HK-2 (cell line): ENCODE results near the gene OARD1.

Experiments
- DNase-seq: peaks from one replicate; pipeline ENCODE4 v3.0.0-alpha.2; 2018; ENCODE audit not compliant: unreplicated experiment

OARD1 gene

DNA sequence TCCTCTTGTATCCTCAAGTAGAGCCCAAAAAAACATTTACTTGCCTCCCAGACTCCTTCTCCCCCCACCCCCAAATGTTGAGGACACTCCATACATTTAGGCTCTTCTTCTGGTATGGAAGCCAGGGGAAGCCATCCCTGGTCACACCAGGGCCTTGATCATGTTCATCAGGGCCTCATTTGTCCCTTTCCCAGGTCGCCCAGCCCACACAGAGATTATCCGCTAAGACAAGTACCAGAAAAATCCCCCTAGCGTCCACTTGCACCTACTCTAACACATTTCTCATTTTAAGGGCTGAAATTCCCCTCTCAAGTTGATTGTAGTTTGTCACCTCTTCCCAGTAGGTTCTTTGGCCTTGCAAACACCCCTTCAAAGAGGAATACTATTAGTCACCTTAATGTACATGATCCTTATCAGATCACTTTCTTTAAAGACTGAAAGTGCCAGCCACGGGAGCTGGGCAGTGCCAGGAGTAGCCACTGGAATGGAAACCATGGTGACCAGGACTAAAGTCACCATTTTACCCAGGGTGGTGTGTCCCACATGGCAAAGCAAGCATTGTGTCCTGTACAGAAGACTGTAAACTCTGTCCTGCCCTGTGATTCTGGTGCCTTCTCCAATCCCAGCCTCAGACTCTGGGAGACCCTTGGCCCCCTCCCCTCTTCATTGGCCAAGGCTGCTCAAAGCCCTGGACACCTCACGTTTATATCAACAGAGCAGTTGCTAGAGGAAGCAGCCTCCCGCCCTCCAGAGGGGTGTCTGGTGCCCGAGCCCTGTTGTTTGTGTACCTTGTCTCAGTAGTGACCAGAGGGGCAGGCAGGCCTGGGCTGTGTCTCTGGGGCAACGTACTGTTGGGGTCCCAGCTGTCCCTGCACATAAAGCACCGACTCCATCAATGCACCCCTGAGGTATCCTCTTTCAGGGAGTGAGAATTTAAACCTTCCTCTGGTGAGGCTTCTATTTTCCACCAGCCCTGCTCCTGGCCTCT lies 24.1 kb downstream of the OARD1 start:
- no peak for DNase-seq

DNA sequence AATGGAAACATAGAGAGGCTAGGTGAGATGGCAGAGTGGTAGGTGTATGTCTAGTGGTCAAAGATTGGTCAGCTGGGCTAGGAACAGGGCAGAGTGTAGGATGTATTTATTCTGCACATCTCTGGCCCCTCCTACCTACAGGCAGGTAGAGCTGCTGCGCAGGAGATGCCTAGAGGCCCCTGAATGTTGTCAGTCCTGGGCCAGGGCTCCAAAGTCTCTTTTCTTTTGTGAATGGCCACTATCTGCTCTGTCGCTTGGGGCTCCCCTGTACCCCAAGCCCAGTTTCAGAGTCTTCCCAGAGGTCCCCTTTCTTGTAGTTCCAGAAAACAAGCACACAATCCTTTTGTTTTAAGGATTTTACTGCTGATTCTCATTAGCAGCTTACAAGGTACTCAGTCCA lies 24.9 kb downstream of the OARD1 start:
- DNase-seq, result no peak

DNA sequence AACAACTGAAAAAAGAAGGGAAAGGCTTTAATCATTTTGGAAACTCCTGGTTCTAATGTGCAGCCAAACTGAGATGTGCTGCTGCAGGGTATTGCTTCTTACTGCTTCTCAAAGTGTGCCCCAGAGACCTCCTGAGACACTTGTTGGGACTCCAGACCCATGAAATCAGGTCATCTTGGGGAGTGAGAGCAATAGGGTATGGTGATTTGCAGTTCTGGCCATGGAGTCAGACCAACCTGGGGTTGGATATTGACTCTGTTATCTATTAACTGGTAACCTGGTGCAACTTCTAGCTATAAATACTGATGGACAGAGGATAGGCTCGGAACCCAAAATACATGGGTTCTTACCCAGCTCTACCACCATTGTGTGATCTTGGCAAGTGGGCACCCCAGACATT lies 26.1 kb downstream of the OARD1 start:
- no peak for DNase-seq

DNA sequence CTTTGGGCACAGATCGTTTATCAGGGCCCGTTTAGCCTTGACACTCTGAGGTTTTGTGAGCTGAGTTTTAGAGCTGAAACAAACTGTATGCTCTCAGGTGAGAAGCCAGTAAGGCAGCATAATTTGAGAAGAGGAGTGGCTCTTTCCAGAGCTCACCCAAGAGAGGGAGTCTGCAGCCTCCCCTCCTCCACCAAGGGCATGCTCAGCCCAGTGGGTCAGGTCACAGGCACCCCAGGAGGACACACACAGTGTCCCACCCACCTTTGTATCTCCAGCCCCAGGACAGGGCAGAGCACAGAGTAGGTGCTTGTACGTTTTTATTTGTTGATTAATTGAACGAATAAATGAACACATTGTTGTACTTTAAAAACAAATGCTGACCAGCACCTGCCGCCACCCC lies 26.5 kb downstream of the OARD1 start:
- DNase-seq, result no peak

DNA sequence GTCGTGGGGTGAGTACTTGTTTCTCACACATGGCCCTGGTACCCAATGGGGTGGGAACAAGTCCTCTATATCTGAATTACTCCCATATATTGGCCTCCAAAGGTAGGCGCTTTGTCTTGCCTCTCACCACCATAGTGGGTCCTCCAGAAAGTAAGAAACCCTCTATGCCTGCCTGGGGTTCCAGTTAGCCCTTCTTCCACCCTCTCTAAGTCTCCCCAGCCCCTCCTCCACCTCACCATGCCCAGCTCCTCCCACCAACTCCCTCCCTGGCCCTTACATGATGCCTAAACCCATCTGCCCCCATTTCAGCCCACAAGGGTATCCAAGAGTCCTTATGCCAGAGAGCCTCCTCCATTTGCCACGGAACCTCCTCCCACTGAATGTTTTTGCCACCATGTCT lies 29.0 kb downstream of the OARD1 start:
- no peak for DNase-seq

DNA sequence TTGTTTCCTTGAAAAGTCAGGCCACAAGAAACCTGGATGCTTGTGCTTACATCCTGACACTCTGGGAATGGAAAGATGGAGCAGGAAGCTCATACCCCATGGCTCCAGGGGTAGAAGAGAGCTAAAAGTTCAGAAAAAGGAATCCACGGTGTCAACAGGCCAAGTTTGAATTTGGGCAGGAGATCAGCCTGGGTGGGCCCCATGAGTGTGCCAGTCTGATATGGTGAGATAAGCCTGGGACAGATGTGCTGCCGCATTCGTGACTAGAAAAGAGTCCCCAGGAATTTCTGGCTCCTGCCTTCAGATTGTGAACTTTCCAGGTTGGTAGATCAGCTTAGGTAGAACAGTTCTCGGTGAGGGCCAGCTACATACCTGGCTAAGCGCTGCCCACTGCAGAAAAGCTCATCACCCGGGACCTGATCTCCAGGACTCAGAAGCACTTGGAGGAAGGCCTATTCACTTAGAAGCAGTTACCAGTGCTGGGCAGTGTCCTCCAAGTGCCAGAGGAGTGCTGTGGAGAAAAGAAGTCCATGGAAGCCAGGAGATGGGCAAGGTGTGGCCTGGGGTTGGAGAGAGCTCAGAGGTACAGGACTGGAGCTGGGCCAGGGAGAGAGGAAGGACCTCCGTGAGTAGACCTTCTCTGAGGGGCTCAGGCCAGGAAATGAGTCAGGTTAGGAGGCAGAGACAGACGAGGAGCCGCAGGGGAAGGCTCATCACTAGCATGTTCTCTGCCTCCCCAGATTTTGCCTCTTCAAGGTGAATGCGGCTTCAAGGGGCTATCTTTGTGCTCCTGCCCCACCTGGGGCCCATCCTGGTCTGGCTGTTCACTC lies 29.7 kb downstream of the OARD1 start, which contains the start of gene TSPO2:
TSPO2 (plus strand) TSS at position 242 of the 830 bp plus-strand sequence; CDS start at position 761, 519 bp downstream.
- no peak for DNase-seq

DNA sequence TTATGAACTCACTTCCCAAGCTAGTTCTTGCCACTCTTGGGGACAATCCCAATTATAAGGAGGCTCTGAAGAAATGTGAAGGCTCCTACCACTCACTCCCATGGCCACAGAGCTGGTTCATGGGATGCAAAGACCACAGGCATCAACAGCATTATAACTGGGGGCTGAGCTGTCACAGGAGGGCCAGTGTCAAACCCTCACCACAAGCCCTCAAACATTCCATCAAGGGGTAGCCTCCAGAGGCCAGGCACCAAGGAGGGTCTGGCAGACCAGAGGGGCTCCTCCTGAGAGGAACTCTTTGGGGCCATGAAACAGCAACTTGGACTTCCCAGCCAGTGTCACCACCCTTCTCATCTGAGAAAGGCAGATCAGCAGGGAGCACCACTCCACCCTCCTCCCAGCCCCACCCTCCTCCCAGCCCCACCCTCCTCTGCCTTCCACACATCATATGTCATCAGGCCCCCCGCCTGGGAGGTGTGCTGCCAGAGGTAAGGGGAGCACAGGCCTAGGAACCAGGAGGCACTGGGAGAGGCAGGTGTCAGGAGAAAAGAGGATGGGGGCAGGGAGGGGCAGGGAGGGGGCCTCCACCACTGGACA lies 31.1 kb downstream of the OARD1 start:
- no peak for DNase-seq

DNA sequence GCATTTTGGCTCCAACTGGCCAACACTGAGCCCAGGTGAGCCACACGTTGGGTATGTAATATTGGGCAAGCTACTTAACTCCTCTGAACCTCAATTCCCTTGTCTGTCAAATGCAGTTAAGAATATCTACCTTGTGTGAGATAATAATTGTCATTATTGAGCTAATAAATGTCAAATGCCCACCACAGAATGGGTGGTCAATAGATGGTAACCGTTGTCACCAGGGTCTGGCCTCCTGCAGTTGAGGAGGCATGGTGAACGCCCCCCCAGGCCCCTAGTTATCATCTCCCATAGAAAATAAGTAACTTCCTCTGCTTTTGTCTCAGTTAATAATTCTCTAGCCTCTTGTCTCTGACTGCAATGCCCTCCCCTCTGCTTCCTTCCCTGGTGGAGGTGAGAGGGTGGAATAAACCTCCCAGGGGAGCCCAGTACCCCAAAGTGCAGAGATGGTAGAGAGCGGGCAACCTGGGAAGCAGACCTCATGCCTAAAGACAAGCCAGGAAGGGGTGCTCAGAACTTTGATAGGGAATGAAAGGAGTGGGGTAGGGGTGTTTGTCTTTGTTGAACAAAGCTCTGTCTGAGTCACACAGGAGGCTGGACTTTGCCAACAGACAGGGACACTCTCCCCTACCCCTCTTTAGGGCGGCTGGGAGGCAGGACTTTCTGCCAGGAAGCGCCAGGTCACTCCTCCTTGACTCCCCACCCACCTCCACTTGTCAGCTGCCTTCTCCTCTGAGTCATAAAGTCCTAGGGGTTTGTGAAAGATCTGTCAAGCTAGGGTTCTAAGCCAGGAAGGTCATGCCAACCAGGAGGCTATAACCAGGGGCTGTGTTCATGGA lies 31.8 kb downstream of the OARD1 start:
- peak; percentile 88 for DNase-seq

DNA sequence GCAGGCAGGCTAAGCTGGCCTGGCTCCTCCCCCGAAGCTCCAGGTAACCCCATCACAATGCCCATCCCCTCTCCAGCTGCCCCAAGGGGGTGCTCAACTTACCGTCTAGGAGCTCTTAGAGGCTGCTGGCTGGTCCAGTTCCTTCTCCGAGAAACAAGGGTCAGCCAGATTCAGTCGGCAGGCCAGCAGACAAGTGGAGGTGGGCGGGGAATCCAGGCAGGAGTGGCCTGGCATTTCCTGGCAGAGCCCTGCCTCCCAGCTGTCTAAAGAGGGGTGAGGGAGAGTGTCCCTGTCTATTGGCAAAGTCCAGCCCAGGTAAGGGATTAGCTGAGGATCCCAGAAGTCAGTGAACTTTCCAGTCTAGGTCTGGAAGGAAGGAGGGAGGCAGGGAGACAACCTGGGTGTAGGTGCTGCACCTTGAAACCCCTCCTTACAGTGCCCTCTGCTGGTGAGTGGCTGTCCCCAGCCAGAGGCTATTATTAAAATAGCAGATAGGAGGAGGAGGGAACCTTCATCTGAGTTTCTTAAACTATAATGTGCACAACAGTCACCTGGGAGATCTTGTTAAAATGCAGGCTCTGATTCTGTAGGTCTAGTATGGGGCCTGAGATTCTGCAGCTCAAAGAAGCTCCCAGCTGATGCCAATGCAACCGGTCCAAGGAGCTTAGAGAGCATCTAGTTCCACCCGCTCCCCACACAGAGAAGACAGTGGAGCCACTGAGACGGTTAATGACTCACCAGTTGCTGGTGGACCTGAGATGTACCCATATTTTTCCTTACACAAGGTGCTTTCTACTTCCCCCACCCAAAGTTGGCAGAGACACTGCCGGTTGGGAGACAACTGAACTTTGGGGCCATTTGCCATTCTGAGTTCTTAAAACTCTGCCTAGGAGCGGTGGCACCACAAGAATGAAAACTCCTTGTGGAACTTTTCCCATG lies 32.8 kb downstream of the OARD1 start, which contains the start of gene UNC5CL:
UNC5CL (minus strand) TSS at position 162 of the 939 bp plus-strand sequence. CDS start 4,147 bp downstream, outside the sequence.
- peak; percentile 79 for DNase-seq

DNA sequence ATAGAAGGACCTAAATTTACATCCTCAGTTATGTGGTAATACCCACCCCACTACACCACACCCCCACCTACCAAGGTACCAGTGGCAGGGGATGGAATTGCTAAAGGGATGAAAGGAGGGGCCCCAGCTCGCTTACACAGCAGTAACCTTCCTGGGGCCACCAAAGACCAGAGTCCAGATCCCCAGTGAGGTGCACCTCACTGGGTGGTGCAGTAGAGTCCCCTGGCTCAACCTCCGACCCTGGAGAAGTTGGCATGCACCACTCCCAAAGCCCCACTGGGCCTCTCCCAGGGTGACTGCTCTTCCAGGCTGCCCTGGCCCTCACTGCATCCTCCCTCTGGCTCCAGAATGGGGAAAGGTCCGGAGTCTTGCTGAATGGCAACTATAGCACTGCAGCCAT lies 34.0 kb downstream of the OARD1 start:
- DNase-seq, result no peak

DNA sequence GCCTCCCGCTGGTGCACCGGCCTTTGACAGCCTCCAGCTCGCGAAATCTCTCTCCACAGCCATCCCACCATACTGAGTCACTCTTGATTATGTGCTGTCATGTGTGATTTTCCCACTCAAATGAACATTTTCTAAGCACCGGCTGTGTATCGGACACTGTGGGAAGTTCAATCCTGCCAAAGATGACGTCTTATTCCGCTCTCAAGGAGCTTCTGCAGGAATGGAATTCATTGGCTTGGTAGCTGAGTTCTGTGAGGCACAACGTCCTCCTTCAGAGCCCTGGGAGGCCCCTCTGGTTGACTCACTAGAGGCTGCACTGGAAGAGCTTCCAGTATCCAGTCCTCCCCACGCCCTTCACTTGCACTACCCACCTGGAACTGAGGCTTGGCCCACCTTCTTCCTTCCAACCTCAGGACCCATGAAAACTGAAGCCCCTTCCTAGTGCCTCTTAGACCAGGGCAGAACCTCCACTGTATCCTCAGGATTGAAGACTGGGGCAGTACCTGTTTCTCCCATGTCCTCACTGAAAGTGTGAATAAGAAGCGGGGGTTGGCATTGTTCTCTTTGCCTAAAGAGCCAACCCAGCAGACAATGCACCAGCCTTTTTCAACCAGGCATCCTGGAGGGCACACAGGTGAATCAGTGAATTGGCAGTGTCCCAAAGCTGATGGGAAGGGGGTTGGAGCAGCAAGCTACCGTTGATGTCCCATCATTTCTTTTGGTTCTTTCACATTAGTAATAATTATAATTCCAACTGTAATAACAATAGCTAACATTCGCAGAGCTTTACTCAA lies 34.9 kb downstream of the OARD1 start:
- DNase-seq, result no peak

DNA sequence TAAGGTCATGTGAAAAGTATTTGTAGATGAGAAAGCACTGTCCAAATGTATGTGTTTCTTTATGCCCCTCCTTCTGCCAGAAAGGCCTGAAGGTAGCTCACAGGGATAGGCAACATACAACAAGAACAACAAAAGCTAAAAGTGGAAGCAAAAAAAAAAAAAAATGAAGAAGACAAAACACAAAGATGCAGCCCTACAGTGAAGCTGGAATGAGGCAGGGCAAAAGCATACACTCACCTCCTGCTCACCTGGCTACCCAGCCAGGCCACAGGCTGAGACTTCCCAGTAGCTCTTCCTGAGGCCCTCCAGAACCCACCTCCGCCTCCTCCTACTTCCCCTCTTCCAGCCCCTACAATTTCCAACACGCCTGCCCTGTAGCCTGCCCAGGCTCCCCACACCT lies 35.6 kb downstream of the OARD1 start:
- DNase-seq, result no peak

DNA sequence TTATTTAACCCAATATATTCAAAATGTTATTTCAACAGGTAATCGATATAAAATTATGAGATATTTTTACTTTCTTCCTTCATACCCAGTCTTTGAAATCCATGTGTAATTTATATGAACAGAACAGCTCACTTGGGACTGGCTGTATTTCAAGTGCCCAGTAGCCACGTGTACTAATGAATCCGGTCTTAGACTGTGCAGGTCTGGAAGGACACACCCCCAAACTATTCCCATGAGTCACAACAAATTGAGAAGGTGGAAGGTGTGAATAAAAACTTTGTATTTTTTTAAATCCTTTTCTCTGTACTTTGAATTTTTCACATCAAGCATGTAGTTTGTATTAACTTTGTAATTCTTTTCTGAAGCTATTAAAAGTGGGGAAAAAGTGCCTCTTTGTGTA lies 36.0 kb downstream of the OARD1 start:
- DNase-seq, result no peak

DNA sequence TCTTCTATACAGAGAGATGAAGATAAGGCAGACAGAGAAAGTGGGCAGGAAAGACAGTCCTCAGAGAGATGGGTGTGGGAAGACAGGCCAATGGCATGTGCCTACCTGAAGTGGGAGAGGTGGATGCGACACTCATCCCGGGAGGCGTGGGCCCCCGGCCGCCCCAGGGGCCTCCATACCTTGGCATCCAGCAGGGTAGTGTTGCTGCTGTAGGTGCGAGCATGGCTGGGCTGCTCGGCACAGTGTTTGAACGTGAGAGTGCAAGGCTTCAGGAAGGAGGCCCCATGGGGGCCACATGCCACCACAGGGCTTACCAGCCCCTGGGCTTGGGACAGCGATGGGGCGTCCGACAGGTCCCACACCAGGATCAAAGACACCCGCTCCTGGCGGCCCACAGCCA lies 38.4 kb downstream of the OARD1 start:
- no peak for DNase-seq

DNA sequence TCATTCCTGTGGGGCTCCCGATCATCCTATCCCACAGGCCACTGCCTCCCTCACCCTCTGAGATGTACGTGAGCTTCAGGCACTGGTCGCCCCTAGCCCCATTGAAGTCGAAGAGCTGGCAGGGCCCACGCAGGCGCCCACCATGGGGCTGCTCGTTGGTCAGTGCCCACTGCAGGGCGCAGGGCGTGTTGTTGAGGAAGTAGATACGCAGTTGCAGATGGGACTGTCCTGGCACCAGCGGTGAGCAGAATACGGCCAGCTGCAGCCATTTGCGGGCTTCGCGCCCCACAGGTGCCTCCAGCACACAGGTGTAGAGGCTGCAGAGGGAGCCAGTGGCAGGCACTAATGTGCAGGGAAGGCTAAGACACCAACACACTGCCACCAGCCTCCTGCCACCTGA lies 39.3 kb downstream of the OARD1 start:
- DNase-seq, result no peak

DNA sequence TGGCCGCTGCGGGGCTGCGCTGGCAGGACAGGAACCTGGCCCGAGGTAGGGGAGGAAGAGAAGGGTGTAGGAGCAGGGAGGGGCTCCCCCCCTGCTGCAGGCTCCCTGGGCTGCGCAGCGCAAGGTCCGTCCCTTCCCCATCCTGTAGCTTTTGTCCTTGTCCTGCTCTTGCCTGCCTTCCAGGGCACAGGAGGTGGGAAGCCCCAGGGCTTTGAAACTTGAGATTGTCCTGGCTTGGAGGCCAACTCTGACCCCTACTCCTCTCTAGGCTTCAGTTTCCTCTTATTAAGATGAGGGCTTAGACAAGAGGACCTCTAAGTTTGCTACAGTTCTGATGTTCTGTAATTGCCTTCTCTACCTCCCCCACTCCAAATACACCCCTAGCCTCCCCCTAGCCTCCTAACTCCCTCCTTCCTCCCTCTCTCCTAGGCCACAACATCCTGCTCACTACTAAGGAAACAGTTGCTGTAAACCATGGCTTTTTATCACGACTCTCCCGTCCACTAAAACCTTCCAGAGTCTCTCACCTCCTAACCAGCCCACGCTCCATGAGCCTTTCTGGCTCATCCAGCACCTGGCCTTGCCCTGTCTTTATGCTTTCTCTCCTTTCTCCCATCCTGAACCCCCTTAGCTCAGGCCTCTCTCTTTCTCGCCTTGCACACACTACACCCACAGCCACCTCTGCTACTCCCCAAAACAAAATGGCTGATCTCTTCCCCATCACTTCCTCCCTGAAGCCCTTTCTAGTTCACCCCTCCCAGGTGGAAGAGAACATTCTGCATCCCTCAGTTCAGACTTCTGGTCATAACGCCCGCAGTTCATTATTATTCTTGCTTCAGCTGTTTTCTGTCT lies 43.4 kb downstream of the OARD1 start:
- no peak for DNase-seq

DNA sequence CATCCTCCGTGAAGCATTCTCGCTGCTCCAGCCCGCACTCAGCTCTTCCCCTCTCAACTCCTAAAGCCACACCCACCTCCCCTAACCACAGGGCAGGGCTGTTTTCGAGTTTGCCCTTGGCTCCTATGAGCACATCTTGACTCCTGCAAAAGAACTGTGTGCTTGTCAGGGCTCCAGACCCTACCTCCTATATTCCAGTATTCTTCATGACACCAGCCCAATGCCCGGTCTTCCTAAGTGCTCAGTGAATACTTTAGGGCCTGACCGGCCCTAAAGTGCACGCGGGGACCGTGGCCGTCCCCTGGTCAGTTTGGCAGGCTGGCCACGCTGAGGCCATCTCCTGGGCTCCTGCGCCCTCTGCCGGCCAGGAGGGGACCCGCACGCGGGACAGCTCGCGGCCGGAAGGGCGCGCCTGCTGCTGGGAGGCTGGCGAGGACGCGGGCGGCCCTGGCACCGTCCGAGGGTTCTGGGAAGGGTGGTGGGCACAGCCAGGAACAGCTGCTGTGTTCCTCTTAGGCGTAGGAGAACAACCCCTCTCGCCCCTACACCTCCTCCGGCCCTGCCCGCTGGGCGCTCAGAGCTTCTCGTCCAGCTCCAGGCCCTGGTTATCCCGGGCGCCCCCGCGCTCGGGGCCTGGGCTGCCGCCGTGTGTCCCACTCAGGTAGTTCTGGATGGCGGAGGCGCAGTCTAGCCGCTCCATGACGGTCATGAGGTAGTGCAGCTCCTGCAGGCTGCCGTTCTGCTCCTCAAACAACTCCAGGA lies 44.2 kb downstream of the OARD1 start:
- DNase-seq, result no peak

DNA sequence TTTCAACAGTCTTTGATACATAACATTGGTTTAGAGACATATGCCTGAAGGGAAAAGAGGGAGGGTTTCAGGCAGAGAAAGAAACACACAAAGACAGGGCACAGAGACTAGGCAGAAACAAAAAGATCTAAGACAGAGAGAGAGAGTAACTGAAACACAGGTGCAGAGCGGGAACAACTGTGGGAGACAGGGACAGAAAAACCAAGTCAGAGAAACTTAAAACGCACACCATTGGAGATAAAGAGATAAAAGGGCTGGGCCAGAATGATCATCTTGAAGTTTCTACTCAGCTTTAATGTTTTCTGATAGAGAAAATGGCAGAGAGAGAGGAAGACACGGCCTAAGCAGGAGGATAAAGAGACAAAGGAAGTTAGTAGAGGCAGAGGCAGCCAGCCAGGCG lies 44.9 kb downstream of the OARD1 start:
- DNase-seq, result no peak
